NB4 (cell line): ENCODE results near the gene ADAP2.
"Not testable (repeated sequence)": the region's sequence is repeated elsewhere in the genome, so short reads cannot be mapped to it uniquely, and the experiment has no call there.

Experiments used
- CTCF ChIP-seq: IDR thresholded peaks from one replicate; pipeline ENCODE4 v1.5.1; 2012; ENCODE audit warnings: low read depth, low read length
- MAX ChIP-seq: IDR thresholded peaks from 2 replicates; pipeline ENCODE4 v1.6.1; 2011; ENCODE audit warnings: low read depth, low read length
- MYC ChIP-seq: IDR thresholded peaks from 2 replicates; pipeline ENCODE4 v1.6.1; 2011; ENCODE audit warnings: low read depth, low read length
- POLR2A ChIP-seq: IDR thresholded peaks from 2 replicates; pipeline ENCODE4 v1.6.1; 2011; ENCODE audit warnings: mild to moderate bottlenecking; ENCODE audit not compliant: insufficient read length; ENCODE audit errors: extremely low read depth

- not testable (repeated sequence) for TF ChIP-seq POLR2A, CTCF, MYC, MAX
These were observed 58.2 kb downstream of the ADAP2 start for GRCh38 chr17:30979919-30980318.
